K562 (cell line): ENCODE measurements around the gene UNC79. TPM values are rescaled to one million over a fixed set of nuclear protein-coding genes. Genes with fewer than 3 reads are reported as not detected.

Source experiments
- BRF2 ChIP-seq: IDR thresholded peaks from 3 replicates; pipeline ENCODE4 v1.6.1; 2011; ENCODE audit warnings: borderline replicate concordance, mild to moderate bottlenecking; ENCODE audit not compliant: insufficient read length, insufficient read depth
- FOSL1 ChIP-seq: fragments of 200-800 bp; sonication (Bioruptor generic); conservative IDR thresholded peaks from 2 replicates; pipeline ENCODE4 v1.6.1; 2016; ENCODE audit warnings: missing genetic modification characterization, missing compliant biosample characterization
- HNRNPUL1 ChIP-seq: fragments of 200-400 bp; formaldehyde crosslinking; IDR thresholded peaks from 2 replicates; pipeline ENCODE4 v1.6.1; 2017; ENCODE audit warnings: low read length
- IFI16 ChIP-seq: fragments of 250-450 bp; sonication (Bioruptor Pico); IDR thresholded peaks from 2 replicates; pipeline ENCODE4 v2.1.2; 2022; ENCODE audit warnings: mild to moderate bottlenecking, inconsistent platforms
- KDM1A ChIP-seq, 2 experiments: fragments of 450-650 bp; IDR thresholded peaks; 2 replicates each; pipeline ENCODE4 v1.6.1; 2016; ENCODE audit warnings: mild to moderate bottlenecking in 2 of 2
- LEF1 ChIP-seq: fragments of 450-650 bp; IDR thresholded peaks from 2 replicates; pipeline ENCODE4 v1.6.1; 2016; ENCODE audit warnings: mild to moderate bottlenecking
- NR3C1 ChIP-seq: sonication (generic); formaldehyde crosslinking; IDR thresholded peaks from 2 replicates; pipeline ENCODE4 v1.8.1; 2022; ENCODE audit warnings: missing genetic modification reagents
- RFX1 ChIP-seq: fragments of 450-650 bp; IDR thresholded peaks from 2 replicates; pipeline ENCODE4 v1.6.1; 2016; ENCODE audit warnings: mild to moderate bottlenecking, moderate library complexity
- TEAD4 ChIP-seq, 2 experiments: sonication (generic) in 1 of 2; formaldehyde crosslinking in 1 of 2; IDR thresholded peaks; 2 replicates each; pipeline versions ENCODE4 v1.6.1 to v1.8.0; 2012 to 2022; ENCODE audit warnings: borderline replicate concordance in 1 of 2, inconsistent platforms in 1 of 2, low read length in 1 of 2, mild to moderate bottlenecking in 1 of 2, missing genetic modification reagents in 1 of 2
- VEZF1 ChIP-seq: fragments of 200-800 bp; sonication (Bioruptor generic); IDR thresholded peaks from 2 replicates; pipeline ENCODE4 v1.6.1; 2017; ENCODE audit warnings: missing genetic modification characterization, missing compliant biosample characterization
- polyA plus RNA-seq, 8 experiments: library from polyadenylated mRNA; depleted of rRNA in 4 of 8; stranded (reverse) in 5 of 8; unstranded in 3 of 8; fragments of >200 nt; fragmentation: Nextera tagmentation in 2 of 8; fragmentation: Illumina TruSeq in 1 of 8; extraction: Ambion mirVana in 2 of 8; extraction: Trizol in 1 of 8; gene quantifications; 2 replicates each; pipeline versions ENCODE4 v1.2.1 to v1.2.3, GENCODE V29; 2011 to 2014; ENCODE audit warnings: inconsistent platforms in 1 of 8, missing spikeins in 1 of 8
- total RNA-seq, 7 experiments: library from RNA; depleted of rRNA in 6 of 7; stranded (reverse); fragments of >200 nt in 6 of 7; fragmentation: Illumina TruSeq in 2 of 7; extraction: Trizol in 2 of 7; gene quantifications; 2 replicates each; pipeline versions ENCODE4 v1.2.1 to v1.2.3, GENCODE V29; 2011 to 2021; ENCODE audit warnings: low replicate concordance in 1 of 7

UNC79 gene
- total and polyA plus RNA-seq, 9 of the 15 experiments (the other 6 are each of a cell fraction or from before 2014, with no cell fraction given) = under 0.01 to 0.04 (median 0.01) TPM; not detected in 6

GRCh38 chr14:93745603-93746273 lies 315.0 kb downstream of the UNC79 start (continued):
- TF ChIP-seq VEZF1 = no peak
- TF ChIP-seq RFX1 = no peak
- no peak for TF ChIP-seq TEAD4 (IDR thresholded peaks at IDR 0.05; ENCODE audit: low read length)
- TF ChIP-seq TEAD4 (CRISPR knock-in tag; IDR thresholded peaks at IDR 0.05; ENCODE audit: borderline replicate concordance) = no peak
- no peak for TF ChIP-seq NR3C1 (CRISPR knock-in tag)
- no peak for TF ChIP-seq KDM1A (IDR thresholded peaks at IDR 0.05)
- no peak for TF ChIP-seq LEF1
- no peak for TF ChIP-seq HNRNPUL1
- no peak for TF ChIP-seq IFI16 (CRISPR knock-in tag)
- no peak for TF ChIP-seq FOSL1 (tag)
- no peak for TF ChIP-seq BRF2
